Measurements from ENCODE around the gene PSD4. TPM values are rescaled to one million over a fixed set of nuclear protein-coding genes. Genes with fewer than 3 reads are reported as not detected.

PSD4 gene
- total RNA-seq, 1 experiment from 2014 or later, result 1.0 TPM

DNA sequence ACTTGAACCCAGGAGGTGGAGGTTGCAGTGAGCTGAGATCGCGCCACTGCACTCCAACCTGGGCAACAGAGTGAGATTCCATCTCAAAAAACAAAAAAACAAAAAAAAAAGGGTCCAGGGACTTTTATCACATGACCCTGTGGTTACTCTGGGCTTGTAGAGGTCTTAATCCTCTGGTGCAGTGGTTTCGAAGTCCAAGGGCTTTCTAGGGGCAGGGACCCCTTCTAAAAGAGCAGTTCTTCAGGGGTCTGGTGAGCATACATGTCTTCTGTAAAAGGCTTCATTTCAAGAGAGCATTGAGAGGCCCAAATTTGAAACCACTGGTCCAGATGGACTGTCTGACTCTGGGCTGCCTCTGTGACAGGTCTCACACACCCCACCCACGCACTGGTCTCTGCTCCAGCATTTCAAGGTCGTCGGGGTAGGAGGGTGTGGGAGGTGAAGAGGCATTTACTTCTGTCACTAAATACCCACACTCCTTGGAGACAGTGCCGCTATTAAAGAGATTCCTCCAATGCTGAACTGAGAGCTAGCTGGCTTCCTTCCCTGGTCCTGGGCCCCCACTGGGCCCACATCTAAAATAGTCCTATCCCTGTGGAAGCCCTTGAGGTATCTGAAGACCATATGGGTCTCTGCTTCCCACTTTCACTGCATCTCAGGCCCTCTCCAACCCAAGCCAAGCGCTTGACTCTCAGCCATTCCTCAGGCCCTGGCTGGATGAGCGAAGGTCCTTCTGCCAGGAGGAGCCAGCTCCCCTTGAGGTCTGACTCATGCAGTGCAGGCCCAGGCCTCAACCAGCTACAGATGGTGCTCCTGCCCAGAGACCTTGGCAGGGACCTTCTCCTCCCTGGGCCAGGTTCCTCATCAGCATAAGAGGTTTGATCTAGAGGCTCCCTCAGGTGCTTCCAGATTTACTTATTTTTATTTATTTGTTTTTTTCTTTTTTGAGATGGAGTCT, 60.1 kb downstream of the PSD4 start:
- TF ChIP-seq, protein P1, sequence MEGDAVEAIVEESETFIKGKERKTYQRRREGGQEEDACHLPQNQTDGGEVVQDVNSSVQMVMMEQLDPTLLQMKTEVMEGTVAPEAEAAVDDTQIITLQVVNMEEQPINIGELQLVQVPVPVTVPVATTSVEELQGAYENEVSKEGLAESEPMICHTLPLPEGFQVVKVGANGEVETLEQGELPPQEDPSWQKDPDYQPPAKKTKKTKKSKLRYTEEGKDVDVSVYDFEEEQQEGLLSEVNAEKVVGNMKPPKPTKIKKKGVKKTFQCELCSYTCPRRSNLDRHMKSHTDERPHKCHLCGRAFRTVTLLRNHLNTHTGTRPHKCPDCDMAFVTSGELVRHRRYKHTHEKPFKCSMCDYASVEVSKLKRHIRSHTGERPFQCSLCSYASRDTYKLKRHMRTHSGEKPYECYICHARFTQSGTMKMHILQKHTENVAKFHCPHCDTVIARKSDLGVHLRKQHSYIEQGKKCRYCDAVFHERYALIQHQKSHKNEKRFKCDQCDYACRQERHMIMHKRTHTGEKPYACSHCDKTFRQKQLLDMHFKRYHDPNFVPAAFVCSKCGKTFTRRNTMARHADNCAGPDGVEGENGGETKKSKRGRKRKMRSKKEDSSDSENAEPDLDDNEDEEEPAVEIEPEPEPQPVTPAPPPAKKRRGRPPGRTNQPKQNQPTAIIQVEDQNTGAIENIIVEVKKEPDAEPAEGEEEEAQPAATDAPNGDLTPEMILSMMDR (conservative IDR thresholded peaks at IDR 0.05), result no peak; the same call in 2 of the 3 replicates
- H3K27ac ChIP-seq (ENCODE audit: insufficient read length, low read depth, low read length), result no peak overlapping the region
- H3K79me2 ChIP-seq (ENCODE audit: insufficient read depth, low read length), result no peaks in the 10 kb centered on the region
- no peaks in the 10 kb centered on the region for H4K20me1 ChIP-seq (ENCODE audit: control insufficient read depth, insufficient read depth, insufficient read length)
- no peak overlapping the region for H3T11ph ChIP-seq (ENCODE audit: low read length)
- H2AK5ac ChIP-seq (ENCODE audit: insufficient read length, low read length), result no peak overlapping the region
- no peaks in the 10 kb centered on the region for H3K9me3 ChIP-seq (ENCODE audit: control insufficient read depth, low read depth, low read length)
- H3K23ac ChIP-seq (ENCODE audit: insufficient read length, low read depth, low read length), result no peak overlapping the region
- no peak overlapping the region for H4K5ac ChIP-seq (ENCODE audit: insufficient read length, low read depth, low read length)
- H3K4ac ChIP-seq (ENCODE audit: low read depth, low read length), result no peak overlapping the region
- no peaks in the 10 kb centered on the region; a peak in 1 of 4 replicates for H3K4me1 Mint-ChIP-seq
- H2BK120ac ChIP-seq (ENCODE audit: low read depth, low read length, poor library complexity, severe bottlenecking), result no peak overlapping the region
- H2AFZ ChIP-seq (ENCODE audit: low read length), result no peak overlapping the region
- no peaks in the 10 kb centered on the region for H3K23me2 ChIP-seq (ENCODE audit: insufficient read length, low read depth, low read length, poor library complexity, severe bottlenecking)
- no peak overlapping the region for H4K8ac ChIP-seq (replicated peaks; ENCODE audit: insufficient read length, low read depth, low read length)
- H4K91ac ChIP-seq (ENCODE audit: insufficient read length, low read depth, low read length), result no peak overlapping the region
- no peak overlapping the region for H3K4me2 ChIP-seq (ENCODE audit: insufficient read depth, insufficient read length, low read length)
- H2BK15ac ChIP-seq (ENCODE audit: low read depth, low read length), result no peak overlapping the region
- no peak overlapping the region for H2BK12ac ChIP-seq (ENCODE audit: insufficient read length, low read depth, low read length)
- H3K36me3 Mint-ChIP-seq (ENCODE audit: insufficient read depth in 1 of 3, low read depth in 3 of 3), result peaks cover 0 to 12% (median 3%) of the 10 kb centered on the region in 3 experiments; a peak in 3 of 7 replicates
- H3K79me1 ChIP-seq (ENCODE audit: insufficient read depth, low read depth, low read length, poor library complexity, severe bottlenecking), result no peaks in the 10 kb centered on the region
- H2BK20ac ChIP-seq (ENCODE audit: low read depth, low read length, poor library complexity, severe bottlenecking), result no peak overlapping the region
- no peak overlapping the region for H3K14ac ChIP-seq (ENCODE audit: insufficient read depth, low read length)
- H2BK5ac ChIP-seq (ENCODE audit: insufficient read length, low read length), result no peak overlapping the region
- H3K4me1 ChIP-seq (ENCODE audit: insufficient read depth, low read length), result no peaks in the 10 kb centered on the region
- WGBS (ENCODE audit: extremely low coverage, insufficient read length, low lambda C conversion rate), result no CpG with 5 or more reads among the region's 9 CpGs
- no peak overlapping the region for H3K9ac ChIP-seq (ENCODE audit: extremely low read depth, insufficient read length, low read length)
- H3K9me3 Mint-ChIP-seq, result peaks cover 13% of the 10 kb centered on the region in 2 experiments; a peak in 3 of 5 replicates
- no peak overlapping the region for H3K27ac Mint-ChIP-seq
- no peak overlapping the region for H3K4me3 Mint-ChIP-seq
- no peak overlapping the region for H3K18ac ChIP-seq (ENCODE audit: insufficient read length, low read depth, low read length)
- no peak overlapping the region for H3K56ac ChIP-seq (ENCODE audit: insufficient read length, low read depth, low read length)
- no peak for DNase-seq
- H3K27me3 Mint-ChIP-seq (ENCODE audit: low read depth), result peaks cover 6% of the 10 kb centered on the region
- no peaks in the 10 kb centered on the region for H3K27me3 ChIP-seq (ENCODE audit: insufficient read depth, low read length)
